RPMI8226 (cell line): ENCODE data around the gene PXDN.

Source experiments
- DNase-seq: peaks from one replicate; pipeline ENCODE4 v3.0.0-alpha.2; 2015

Gene PXDN

DNA sequence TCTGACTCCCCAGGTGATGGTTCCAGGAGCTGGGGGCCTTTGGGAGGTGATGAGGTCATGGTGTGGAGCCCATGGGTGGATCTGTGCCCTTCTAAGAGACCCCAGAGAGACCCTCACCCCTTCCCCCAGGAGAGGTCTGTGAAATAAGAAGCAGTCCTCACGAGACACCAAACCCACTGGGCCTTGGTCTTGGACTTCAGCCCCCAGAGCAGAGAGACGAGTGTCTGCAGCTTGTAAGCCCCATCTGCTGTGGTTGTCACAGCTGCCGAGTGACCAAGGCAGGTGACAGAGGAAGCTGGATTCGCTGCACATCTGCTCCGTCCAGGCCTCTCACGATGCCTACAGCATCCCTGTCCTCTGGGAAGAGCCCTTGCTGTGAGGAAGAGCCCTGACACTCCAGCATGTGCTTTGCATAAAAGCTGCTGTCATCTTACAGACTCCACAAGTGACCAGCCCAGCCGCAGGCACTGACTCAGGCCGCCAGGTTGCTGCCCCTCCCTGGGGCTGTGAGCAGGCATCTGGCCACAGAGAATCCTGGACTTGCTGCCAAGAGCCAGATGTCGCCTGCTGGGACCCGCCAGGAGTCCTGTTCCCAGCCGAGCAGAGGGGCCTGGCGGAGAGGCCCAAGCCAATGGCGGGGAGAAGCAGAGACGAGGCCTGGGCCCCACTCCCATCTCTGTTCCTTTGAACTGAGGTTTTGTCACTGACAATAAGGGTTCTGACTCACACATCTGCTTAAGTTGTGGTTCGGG is 150.8 kb downstream of the PXDN start:
- DNase-seq: peak; percentile 52

DNA sequence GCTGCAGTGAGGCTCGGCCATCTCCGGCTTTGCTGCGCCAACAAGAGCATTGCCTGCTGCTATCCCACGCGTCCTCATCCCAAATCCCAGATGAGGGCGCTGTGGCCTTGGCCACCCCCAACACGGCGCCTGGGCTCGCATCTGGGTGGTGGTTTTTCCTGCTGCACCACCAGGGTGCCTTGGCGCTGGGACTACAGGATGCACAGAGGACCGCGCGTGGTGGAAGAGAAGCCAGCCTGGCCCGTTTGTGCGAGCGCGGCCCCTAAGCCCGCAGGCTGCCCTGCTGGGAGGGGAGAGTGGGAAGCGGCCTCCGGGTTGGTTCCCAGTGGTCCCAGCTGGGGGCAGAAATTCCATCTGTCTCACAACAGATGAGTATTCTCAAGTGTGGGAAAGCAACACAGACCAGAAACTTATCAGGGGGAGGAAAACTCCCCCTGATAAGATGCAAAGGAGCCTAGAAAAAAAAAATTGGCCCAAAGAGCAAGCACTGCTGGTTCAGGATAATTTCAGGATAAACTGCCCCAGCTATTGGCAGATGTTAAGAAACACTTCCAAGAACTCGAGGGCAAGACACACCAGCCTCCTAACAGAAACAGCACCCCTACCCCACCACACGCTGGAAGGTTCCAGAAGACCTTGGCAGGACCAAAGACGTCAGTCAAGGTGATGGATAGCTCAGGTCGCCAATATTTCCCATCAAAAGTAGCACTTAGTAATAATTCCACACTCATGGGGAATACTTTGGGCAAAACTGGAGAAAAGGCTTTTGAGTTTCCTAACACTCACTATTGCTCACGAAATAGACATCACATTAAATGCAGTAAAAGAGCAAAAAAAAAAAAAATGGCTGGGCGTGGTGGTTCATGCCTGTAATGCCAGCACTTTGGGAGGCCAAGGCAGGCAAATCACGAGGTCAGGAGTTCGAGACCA is 152.1 kb downstream of the PXDN start:
- no peak for DNase-seq

GRCh38 chr2:1591461-1591770 is 152.9 kb downstream of the PXDN start:
- no peak for DNase-seq

DNA sequence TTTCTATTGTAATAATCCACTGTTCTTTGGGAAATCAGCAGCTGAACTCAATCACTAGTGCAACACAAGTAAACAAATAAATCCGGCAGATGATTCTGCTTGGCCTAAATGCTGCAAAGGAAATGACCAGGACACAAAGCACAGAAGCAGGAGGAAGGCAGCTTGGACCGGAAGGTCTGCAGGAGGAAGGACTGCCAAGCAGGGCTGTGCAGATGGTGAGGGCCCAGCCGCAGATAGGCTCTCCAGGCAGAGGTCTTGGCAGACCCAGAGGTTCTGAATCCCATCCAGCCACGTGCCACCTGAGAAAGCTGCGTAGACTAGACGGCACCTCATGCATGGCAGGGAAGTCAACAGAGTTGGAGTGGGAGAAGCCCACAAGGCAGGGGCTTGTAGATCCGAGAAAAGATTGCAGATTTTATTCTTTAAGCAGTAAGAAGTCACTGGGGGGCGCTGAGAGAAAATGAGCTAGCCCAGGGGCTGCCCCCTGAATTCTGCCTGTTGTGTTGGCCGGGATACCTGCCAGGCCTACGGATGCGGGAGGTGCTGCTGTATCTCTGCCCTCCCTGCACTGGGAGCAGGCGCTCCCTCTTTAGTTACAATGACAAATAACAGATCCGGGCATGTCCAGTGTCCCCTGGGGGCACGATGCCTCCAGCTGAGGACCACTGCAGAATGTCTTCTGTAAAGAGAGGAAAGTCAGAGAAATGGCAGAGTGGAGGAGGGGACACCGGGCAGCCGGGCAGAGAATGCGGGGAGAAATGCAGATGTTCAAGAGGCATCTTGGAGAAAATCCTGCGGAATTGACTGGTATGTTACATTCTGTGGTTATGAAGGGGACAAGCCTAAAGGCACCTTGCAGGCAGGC is 153.5 kb downstream of the PXDN start:
- DNase-seq: no peak

- peak; percentile 22 for DNase-seq
These were observed 155.2 kb downstream of the PXDN start for GRCh38 chr2:1588978-1589621.

- DNase-seq: no peak
These were observed 156.0 kb downstream of the PXDN start for GRCh38 chr2:1588051-1588977.

DNA sequence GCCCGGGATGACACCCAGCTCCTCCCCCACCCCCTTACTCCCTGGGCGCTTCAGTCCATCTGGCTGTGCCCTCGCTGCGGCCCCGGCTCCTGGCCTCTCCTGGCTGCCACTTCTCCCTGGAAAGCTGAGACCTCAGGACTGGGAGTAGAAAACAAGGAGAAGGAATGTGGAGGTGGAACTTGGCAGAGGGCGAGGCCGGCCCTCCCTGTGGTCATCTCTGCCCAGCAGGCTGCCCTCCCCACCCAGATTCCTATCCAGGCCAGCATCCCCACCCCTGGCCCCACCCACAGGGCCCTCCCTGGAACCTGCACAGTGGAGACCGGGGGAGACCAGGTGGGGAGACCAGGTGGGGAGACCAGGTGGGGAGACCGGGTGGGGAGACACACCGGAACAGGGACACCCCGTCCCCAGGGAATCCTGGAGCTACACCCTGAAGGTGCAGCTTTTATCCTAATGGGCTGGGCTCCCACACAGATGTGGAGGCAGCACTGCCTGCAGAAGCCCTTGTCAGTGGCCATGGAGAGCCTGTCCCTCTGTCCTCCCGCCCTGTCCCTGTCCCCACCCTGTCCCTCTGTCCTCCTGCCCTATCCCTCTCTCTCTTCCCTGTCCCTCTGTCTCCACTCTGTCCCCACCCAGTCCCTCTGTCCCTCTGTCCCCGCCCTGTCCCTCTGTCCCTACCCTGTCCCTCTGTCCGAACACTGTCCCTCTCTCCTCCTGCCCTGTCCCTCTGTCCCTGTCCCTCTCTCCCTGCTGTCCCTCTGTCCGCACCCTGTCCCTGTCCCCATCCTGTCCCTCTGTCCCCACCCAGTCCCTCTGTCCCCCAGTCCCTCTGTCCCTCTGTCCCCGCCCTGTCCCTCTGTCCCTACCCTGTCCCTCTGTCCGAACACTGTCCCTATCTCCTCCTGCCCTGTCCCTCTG is 157.1 kb downstream of the PXDN start:
- no peak for DNase-seq

- DNase-seq: peak; percentile 67
These were observed 157.9 kb downstream of the PXDN start for GRCh38 chr2:1586251-1586922.

DNA sequence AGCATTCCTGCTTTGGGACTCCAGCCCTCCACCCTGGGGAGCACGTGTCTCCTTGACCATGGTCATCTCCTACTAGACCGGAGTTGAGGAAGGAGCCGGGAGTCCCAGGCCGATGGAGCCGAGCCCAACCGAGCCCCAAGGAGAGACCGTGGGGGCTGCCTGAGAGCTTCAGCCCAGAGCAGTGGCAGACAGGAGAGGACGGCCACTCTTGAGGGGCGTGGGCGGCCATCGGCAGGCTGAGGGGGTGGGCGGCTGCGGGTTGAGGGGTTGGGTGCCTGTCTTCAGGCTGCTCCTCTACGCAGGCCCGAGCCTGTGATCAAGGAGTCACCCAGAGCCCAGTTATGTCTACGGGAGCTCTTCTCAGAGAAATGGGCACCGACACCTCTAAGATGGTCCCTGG is 158.7 kb downstream of the PXDN start:
- no peak for DNase-seq

DNA sequence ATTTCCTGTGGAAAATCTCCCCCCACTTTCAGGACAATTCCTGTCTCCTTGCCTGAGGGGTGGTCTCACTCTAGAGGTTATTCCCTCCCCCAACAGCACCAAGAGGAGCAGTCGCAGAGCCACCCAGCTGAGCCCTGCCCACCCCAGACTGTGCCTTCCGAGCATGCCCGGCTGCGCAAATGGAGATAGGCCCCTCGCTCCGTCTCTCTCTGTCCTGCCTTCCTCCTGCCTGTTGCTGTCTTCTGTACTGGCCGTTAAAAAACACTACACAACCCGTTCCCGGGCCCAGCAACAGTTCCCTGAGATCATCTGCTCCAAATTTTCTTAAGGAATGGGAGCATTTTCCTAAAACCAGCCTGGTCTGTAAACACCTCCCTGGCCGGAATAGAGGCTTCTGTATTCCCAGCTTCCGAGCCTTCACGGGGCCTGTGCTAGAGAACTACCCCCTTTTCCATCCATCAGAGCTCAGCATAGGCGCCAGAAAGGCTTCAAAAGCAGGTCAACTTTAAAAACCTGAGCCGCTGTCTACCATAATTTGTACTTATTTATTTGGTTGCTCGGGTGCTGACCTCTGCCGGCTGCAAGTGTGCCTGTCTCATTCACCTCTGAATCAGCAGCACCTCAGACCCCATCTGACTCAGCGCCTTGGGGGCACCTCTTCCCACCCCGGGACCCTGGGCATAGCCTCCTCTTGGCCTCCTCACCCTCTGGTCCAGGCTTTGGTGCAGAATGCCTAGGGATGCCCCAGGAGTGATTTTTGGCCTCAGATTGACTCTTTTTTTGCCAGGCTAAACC is 159.4 kb downstream of the PXDN start:
- DNase-seq: peak; percentile 25

DNA sequence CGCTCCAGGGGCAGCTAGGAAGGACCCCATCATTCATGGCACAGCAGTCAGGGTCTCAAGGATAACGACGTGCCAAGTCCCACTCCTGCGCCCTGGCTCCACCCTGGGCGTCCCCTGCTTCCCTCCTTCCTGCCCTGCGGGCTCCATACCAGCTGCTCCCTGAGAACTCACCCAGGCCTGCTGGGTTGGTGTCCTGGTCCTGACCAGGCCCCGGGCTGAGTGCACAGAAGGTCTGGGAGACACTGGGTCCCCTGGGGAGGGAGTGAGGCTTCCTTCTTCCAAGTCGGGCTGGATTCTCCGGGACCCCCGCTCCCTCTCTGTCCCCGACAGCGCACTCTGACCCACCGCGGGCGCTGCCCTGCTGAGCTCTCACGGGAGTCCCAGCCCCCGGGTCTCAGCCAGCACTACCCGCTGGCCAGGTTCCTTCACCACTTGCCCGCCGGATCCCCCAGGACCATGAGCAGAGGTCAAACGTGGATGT is 160.2 kb downstream of the PXDN start:
- DNase-seq: no peak

DNA sequence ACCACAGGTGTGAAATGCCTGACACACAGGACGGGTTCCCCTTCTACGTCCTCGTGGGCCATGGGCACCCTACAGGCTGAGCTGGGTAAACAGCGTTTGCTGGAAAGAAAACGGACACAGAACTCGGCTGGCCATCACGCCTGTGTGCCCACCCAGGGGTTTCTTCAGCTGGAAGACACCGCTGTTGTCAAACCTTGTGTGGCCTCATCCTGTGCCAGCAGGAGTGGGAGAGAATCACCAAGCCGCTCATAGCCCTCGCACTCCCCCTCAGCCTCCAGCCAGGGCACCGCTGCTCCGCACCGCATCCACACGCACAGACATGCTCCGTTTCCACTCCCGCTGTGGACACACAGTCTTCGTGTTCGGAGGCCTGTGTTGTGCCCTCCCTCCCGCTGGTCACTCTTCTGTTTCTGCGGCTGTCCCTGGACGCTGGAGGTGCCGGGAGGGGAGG is 161.4 kb downstream of the PXDN start:
- no peak for DNase-seq

GRCh38 chr2:1581965-1582625 is 162.2 kb downstream of the PXDN start:
- no peak for DNase-seq
